GM12878 (cell line): Measurements from ENCODE around the gene DENND1A.

Source experiments
- CREM ChIP-seq: IDR thresholded peaks from 2 replicates; pipeline ENCODE4 v1.6.1; 2014; ENCODE audit warnings: antibody characterized with exemption, low read depth
- FOS ChIP-seq: IDR thresholded peaks from 3 replicates; pipeline ENCODE4 v1.6.1; 2011; ENCODE audit warnings: borderline replicate concordance; ENCODE audit not compliant: insufficient read length; ENCODE audit errors: extremely low read depth
- GABPA ChIP-seq: IDR thresholded peaks from 2 replicates; pipeline ENCODE4 v1.6.1; 2014; ENCODE audit warnings: antibody characterized with exemption, low read depth, mild to moderate bottlenecking, inconsistent platforms

GRCh38 chr9:123465304-123465703, 464.6 kb downstream of the DENND1A start:
- no peak for TF ChIP-seq FOS
- no peak for TF ChIP-seq CREM
- TF ChIP-seq GABPA, result no peak
